GM03348 (cell line): ENCODE results near the gene NISCH.

Source experiments
- DNase-seq: peaks from one replicate; pipeline ENCODE4 v3.0.0; 2012; ENCODE audit warnings: low spot score

The NISCH gene

GRCh38 chr3:52455283-52456168 lies at the start of gene NISCH:
TSS of gene NISCH (plus strand) at chr3:52455604. CDS start at chr3:52455642, 38 bp downstream.
- peak; percentile 97 for DNase-seq

GRCh38 chr3:52406231-52406661 lies 49.2 kb upstream of the NISCH start:
- no peak for DNase-seq

GRCh38 chr3:52406791-52407510 lies 48.5 kb upstream of the NISCH start:
- no peak for DNase-seq

GRCh38 chr3:52407779-52408178 lies 47.6 kb upstream of the NISCH start:
- no peak for DNase-seq

- no peak for DNase-seq
Measured at GRCh38 chr3:52408466-52408865, 46.9 kb upstream of the NISCH start.

GRCh38 chr3:52415800-52416199 lies 39.6 kb upstream of the NISCH start:
- DNase-seq: no peak

- no peak for DNase-seq
Measured at GRCh38 chr3:52420388-52420787, 35.0 kb upstream of the NISCH start.

- DNase-seq: no peak
Measured at GRCh38 chr3:52422669-52423068, 32.7 kb upstream of the NISCH start.

- DNase-seq: no peak
Measured at GRCh38 chr3:52423173-52423572, 32.2 kb upstream of the NISCH start.

- peak; percentile 80 for DNase-seq
Measured at GRCh38 chr3:52428151-52429005, 27.0 kb upstream of the NISCH start.

- no peak for DNase-seq
Measured at GRCh38 chr3:52429031-52429430, 26.4 kb upstream of the NISCH start.

- DNase-seq: no peak
Measured at GRCh38 chr3:52429779-52430415, 25.5 kb upstream of the NISCH start.

- no peak for DNase-seq
Measured at GRCh38 chr3:52430416-52430810, 25.0 kb upstream of the NISCH start.

GRCh38 chr3:52431459-52432223 lies 23.8 kb upstream of the NISCH start:
- DNase-seq: no peak

GRCh38 chr3:52432225-52432624 lies 23.2 kb upstream of the NISCH start:
- DNase-seq: no peak

GRCh38 chr3:52432691-52433141 lies 22.7 kb upstream of the NISCH start:
- no peak for DNase-seq

GRCh38 chr3:52433328-52433995 lies 21.9 kb upstream of the NISCH start:
- DNase-seq: no peak

GRCh38 chr3:52433996-52434479 lies 21.4 kb upstream of the NISCH start:
- DNase-seq: no peak

GRCh38 chr3:52434491-52435115 lies 20.8 kb upstream of the NISCH start:
- DNase-seq: no peak
